Cardiac muscle cell (in vitro differentiated cells and primary cell): ENCODE measurements around the gene CFL2. TPM values are rescaled to one million over a fixed set of nuclear protein-coding genes. Genes with fewer than 3 reads are reported as not detected.

Experiments used
- DNase-seq, 2 donors: peaks; one replicate each; pipeline versions ENCODE4 v3.0.0 to v3.0.0-alpha.2; 2010 to 2017; ENCODE audit warnings: low read depth in 1 of 2, low spot score in 1 of 2
- H3K27ac ChIP-seq: fragments of 200-600 bp; sonication (generic); 2 replicates; pipeline ENCODE4 v1.5.1; 2016
- H3K27me3 ChIP-seq: fragments of 200-600 bp; sonication (generic); 2 replicates; pipeline ENCODE4 v1.6.0; 2016; ENCODE audit warnings: control low read depth
- H3K36me3 ChIP-seq: fragments of 200-600 bp; sonication (generic); 2 replicates; pipeline ENCODE4 v1.5.1; 2016; ENCODE audit warnings: control low read depth
- H3K4me1 ChIP-seq: fragments of 200-600 bp; sonication (generic); 2 replicates; pipeline ENCODE4 v1.8.1; 2017; ENCODE audit warnings: low read depth, mild to moderate bottlenecking, mixed run types
- H3K4me3 ChIP-seq: fragments of 200-600 bp; sonication (generic); 2 replicates; pipeline ENCODE4 v1.5.1; 2016; ENCODE audit warnings: mild to moderate bottlenecking
- H3K9me3 ChIP-seq: fragments of 200-600 bp; sonication (generic); 2 replicates; pipeline ENCODE4 v1.5.1; 2017; ENCODE audit warnings: low read depth, mild to moderate bottlenecking, control low read depth
- polyA plus RNA-seq: library from polyadenylated mRNA; unstranded; fragments of >200 nt; fragmentation: Nextera tagmentation; extraction: Ambion mirVana; gene quantifications from 2 replicates; pipeline ENCODE4 v1.2.1, GENCODE V29; 2016
- total RNA-seq: library from RNA; depleted of rRNA; stranded (reverse); fragments of >200 nt; gene quantifications from 2 replicates; pipeline ENCODE4 v1.2.3, GENCODE V29; 2016
- TF ChIP-seq, protein P1 (sequence below): IDR thresholded peaks from 2 replicates; pipeline ENCODE4 v1.5.1; 2012; ENCODE audit warnings: low read depth, mild to moderate bottlenecking, low read length

The CFL2 gene
- total and polyA plus RNA-seq, 2 experiments from 2014 or later: 73.1 to 143 TPM

DNA sequence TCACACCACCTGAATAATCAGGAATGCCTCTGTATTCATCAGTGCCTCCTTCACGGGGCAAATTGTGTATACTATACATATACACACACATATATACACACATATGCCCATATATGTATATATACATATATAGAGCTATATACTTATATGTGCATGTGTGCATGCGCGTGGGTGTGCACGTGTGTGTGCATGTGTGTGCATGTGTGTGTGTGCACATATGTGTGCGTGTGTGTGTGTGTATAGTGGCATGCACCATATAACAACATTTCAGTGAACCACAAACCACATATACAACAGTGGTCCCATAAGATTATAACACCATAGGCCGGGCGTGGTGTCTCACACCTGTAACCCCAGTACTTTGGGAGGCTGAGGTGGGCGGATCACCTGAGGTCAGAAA lies 35.7 kb downstream of the CFL2 start:
- no peaks in the 10 kb centered on the region for H3K4me1 ChIP-seq
- no peak for DNase-seq
- TF ChIP-seq, protein P1, sequence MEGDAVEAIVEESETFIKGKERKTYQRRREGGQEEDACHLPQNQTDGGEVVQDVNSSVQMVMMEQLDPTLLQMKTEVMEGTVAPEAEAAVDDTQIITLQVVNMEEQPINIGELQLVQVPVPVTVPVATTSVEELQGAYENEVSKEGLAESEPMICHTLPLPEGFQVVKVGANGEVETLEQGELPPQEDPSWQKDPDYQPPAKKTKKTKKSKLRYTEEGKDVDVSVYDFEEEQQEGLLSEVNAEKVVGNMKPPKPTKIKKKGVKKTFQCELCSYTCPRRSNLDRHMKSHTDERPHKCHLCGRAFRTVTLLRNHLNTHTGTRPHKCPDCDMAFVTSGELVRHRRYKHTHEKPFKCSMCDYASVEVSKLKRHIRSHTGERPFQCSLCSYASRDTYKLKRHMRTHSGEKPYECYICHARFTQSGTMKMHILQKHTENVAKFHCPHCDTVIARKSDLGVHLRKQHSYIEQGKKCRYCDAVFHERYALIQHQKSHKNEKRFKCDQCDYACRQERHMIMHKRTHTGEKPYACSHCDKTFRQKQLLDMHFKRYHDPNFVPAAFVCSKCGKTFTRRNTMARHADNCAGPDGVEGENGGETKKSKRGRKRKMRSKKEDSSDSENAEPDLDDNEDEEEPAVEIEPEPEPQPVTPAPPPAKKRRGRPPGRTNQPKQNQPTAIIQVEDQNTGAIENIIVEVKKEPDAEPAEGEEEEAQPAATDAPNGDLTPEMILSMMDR: no peak
- H3K27ac ChIP-seq: no peak overlapping the region
- H3K27me3 ChIP-seq: no peaks in the 10 kb centered on the region
- no peaks in the 10 kb centered on the region for H3K36me3 ChIP-seq
- no peak overlapping the region for H3K4me3 ChIP-seq
- no peaks in the 10 kb centered on the region for H3K9me3 ChIP-seq

DNA sequence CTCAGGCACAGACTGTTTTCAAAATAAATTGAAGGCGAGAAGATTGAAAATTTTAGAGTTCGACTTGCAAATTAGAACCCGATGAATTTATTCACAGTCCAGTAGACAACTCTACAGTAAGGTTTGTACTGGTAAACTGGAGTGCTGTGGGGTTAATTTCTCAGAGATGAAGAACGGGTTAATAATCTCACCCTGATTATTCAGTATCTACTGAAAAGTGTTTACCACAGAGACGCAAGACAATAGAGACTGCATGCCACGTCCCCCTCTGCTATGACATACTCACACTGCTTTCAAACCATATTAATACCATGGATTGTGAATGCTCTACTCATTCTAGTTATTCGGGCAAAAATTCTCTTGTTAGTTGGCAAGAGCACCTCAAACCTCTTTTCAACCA lies 36.1 kb downstream of the CFL2 start:
- TF ChIP-seq, protein P1: no peak
- H3K4me3 ChIP-seq: no peak overlapping the region
- H3K9me3 ChIP-seq: no peaks in the 10 kb centered on the region
- H3K27ac ChIP-seq: no peak overlapping the region
- no peaks in the 10 kb centered on the region for H3K4me1 ChIP-seq
- no peaks in the 10 kb centered on the region for H3K27me3 ChIP-seq
- DNase-seq: peak in 1 of 2 donors; percentile 40
- H3K36me3 ChIP-seq: no peaks in the 10 kb centered on the region

DNA sequence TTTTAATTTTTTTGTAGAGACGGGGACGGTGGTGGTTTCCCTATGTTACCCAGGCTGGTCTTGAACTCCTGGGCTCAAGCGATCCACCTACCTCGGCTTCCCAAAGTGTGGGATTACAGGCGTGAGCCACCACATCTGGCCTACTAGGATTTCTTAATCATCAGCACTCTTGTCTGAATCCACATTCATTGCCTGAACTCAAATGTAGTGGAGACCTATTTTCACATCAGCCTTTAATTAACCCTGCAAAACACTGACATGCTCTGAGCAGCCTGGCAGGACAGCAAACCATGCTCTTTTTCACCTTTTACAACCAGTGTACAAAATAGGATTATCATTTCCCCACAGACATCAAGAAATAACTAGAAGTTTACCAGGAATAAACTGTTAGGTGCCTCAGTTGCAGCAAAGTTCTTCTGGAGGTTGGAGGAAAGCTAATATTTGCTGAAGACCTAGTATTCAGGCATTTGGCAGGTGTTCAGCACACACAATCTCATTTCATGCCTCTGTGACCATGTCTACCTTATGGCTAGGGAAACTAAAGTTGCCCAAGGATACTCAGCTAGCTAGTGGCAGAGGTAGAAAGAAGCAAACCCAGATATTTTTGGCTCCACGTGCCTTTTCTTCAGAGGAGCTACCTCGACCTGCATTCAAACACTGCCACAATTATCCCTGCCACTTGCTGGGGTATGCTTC lies 37.7 kb downstream of the CFL2 start:
- no peak overlapping the region for H3K4me3 ChIP-seq
- H3K27me3 ChIP-seq: no peaks in the 10 kb centered on the region
- TF ChIP-seq, protein P1: no peak
- H3K36me3 ChIP-seq: no peaks in the 10 kb centered on the region
- no peaks in the 10 kb centered on the region for H3K9me3 ChIP-seq
- H3K4me1 ChIP-seq: no peaks in the 10 kb centered on the region
- DNase-seq: no peak
- H3K27ac ChIP-seq: no peak overlapping the region

DNA sequence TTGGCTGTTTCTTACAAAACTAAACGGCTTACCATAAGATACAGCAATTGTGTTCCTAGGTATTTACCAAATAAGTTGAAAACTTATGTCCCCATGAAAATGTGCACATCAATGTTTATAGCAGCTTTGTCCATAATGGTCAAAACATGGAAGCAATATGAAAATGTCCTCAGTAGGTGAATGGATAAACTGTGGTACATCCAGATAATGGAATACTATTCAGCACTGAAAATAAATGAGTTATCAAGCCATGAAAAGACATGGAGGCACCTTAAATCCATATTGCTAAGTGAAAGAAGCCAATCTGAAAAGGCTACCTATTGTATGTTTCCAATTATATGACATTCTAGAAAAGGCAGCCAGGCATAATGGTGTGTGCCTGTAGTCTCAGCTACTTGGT lies 40.7 kb downstream of the CFL2 start:
- Histone ChIP-seq H3K9me3 (no peaks in the 10 kb centered on the region), H3K36me3 (no peaks in the 10 kb centered on the region), H3K4me3 (no peak overlapping the region), H3K4me1 (no peaks in the 10 kb centered on the region), H3K27me3 (no peaks in the 10 kb centered on the region), H3K27ac (no peak overlapping the region)
- DNase-seq: no peak
- TF ChIP-seq, protein P1: no peak

DNA sequence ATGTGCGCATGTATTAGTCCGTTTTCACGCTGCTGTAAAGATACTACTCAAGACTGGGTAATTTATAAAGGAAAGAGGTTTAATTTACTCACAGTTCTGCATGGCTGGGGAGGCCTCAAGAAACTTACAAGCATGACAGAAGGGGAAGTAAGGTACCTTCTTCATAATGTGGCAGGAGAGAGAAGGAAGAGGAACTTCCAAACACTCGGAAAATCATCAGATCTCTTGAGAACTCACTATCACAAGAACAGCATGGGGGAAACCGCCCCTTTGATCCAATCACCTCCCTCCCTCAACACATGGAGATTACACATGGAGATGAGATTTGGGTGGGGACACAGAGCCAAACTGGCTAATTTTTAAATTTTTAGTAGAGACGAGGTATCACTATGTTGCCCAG lies 42.7 kb downstream of the CFL2 start:
- no peak overlapping the region for H3K27ac ChIP-seq
- TF ChIP-seq, protein P1: no peak
- no peak for DNase-seq
- no peaks in the 10 kb centered on the region for H3K9me3 ChIP-seq
- H3K4me3 ChIP-seq: no peak overlapping the region
- no peaks in the 10 kb centered on the region for H3K36me3 ChIP-seq
- H3K27me3 ChIP-seq: no peaks in the 10 kb centered on the region
- H3K4me1 ChIP-seq: no peaks in the 10 kb centered on the region
